Hepatocyte (in vitro differentiated cells): ENCODE results near the gene SYN1. TPM values are rescaled to one million over a fixed set of nuclear protein-coding genes. Genes with fewer than 3 reads are reported as not detected.

ENCODE experiments used
- DNase-seq: peaks from one replicate; pipeline ENCODE4 v3.0.0-alpha.2; 2016; ENCODE audit warnings: low spot score
- H2AFZ ChIP-seq: fragments of 200-600 bp; sonication (generic); 2 replicates; pipeline ENCODE4 v1.6.0; 2016; ENCODE audit warnings: antibody characterized with exemption, mild to moderate bottlenecking
- H3K27ac ChIP-seq: fragments of 200-600 bp; sonication (generic); 2 replicates; pipeline ENCODE4 v1.5.1; 2016; ENCODE audit warnings: mild to moderate bottlenecking
- H3K27me3 ChIP-seq: fragments of 200-600 bp; sonication (generic); 2 replicates; pipeline ENCODE4 v1.6.1; 2016
- H3K36me3 ChIP-seq: fragments of 200-600 bp; sonication (generic); replicated peaks from 2 replicates; pipeline ENCODE4 v1.5.1; 2016; ENCODE audit warnings: low read depth; ENCODE audit not compliant: insufficient read depth
- H3K4me1 ChIP-seq: fragments of 200-600 bp; sonication (generic); 2 replicates; pipeline ENCODE4 v1.5.1; 2016; ENCODE audit warnings: mild to moderate bottlenecking, moderate library complexity; ENCODE audit not compliant: insufficient read depth
- H3K4me2 ChIP-seq: fragments of 200-600 bp; sonication (generic); 2 replicates; pipeline ENCODE4 v1.6.0; 2016
- H3K4me3 ChIP-seq: fragments of 200-600 bp; sonication (generic); 2 replicates; pipeline ENCODE4 v1.5.1; 2016; ENCODE audit warnings: mild to moderate bottlenecking
- H3K79me2 ChIP-seq: fragments of 200-600 bp; sonication (generic); 2 replicates; pipeline ENCODE4 v1.6.0; 2017; ENCODE audit warnings: mild to moderate bottlenecking
- H3K9me2 ChIP-seq: fragments of 200-600 bp; sonication (generic); replicated peaks from 2 replicates; pipeline ENCODE4 v1.6.0; 2017; ENCODE audit warnings: mild to moderate bottlenecking; ENCODE audit not compliant: insufficient read depth
- H3K9me3 ChIP-seq: fragments of 200-600 bp; sonication (generic); 2 replicates; pipeline ENCODE4 v1.5.1; 2016; ENCODE audit warnings: low read depth, mild to moderate bottlenecking
- H4K20me1 ChIP-seq: fragments of 200-600 bp; sonication (generic); 2 replicates; pipeline ENCODE4 v1.6.0; 2016; ENCODE audit warnings: mild to moderate bottlenecking; ENCODE audit not compliant: insufficient read depth, poor library complexity, severe bottlenecking
- CTCF ChIP-seq: fragments of 200-600 bp; sonication (generic); IDR thresholded peaks from 2 replicates; pipeline ENCODE4 v1.5.1; 2016; ENCODE audit warnings: antibody characterized with exemption, mild to moderate bottlenecking; ENCODE audit not compliant: poor library complexity
- EZH2 ChIP-seq: fragments of 200-600 bp; sonication (generic); IDR thresholded peaks from 2 replicates; pipeline ENCODE4 v1.6.1; 2016; ENCODE audit warnings: antibody characterized with exemption, mild to moderate bottlenecking, borderline replicate concordance
- EZH2phosphoT487 ChIP-seq: fragments of 200-600 bp; sonication (generic); IDR thresholded peaks from one replicate; pipeline ENCODE4 v1.6.1; 2018; ENCODE audit warnings: antibody characterized with exemption, mild to moderate bottlenecking, low read depth, moderate library complexity; ENCODE audit not compliant: unreplicated experiment, severe bottlenecking
- WGBS: methylation state at CpG from one replicate; pipeline ENCODE4 v1.1.6; 2016; ENCODE audit warnings: low lambda C conversion rate; ENCODE audit errors: missing lambda C conversion rate; 5-methylcytosine and 5-hydroxymethylcytosine counted together
- polyA plus RNA-seq: library from polyadenylated mRNA; unstranded; fragments of >200 nt; fragmentation: Nextera tagmentation; extraction: Ambion mirVana; gene quantifications from 2 replicates; pipeline ENCODE4 v1.2.1, GENCODE V29; 2016
- total RNA-seq: library from RNA; depleted of rRNA; stranded (reverse); fragments of >200 nt; gene quantifications from 2 replicates; pipeline ENCODE4 v1.2.3, GENCODE V29; 2014

Gene SYN1
- total and polyA plus RNA-seq, 2 experiments from 2014 or later = 0.43 to 3.7 TPM

GRCh38 chrX:47590984-47591383, 28.7 kb downstream of the SYN1 start:
- Histone ChIP-seq H3K79me2 (no peaks in the 10 kb centered on the region), H2AFZ (no peak overlapping the region), H3K4me2 (no peak overlapping the region), H3K27ac (no peak overlapping the region), H3K4me3 (no peak overlapping the region), H4K20me1 (no peaks in the 10 kb centered on the region), H3K9me3 (no peaks in the 10 kb centered on the region), H3K9me2 (no peaks in the 10 kb centered on the region), H3K4me1 (peaks cover 3% of the 10 kb centered on the region), H3K36me3 (no peaks in the 10 kb centered on the region), H3K27me3 (no peaks in the 10 kb centered on the region)
- no peak for DNase-seq
- WGBS = 79% methylated on average over 5 of the region's 5 CpGs
- TF ChIP-seq EZH2phosphoT487 = no peak
- TF ChIP-seq CTCF = no peak
- TF ChIP-seq EZH2 = no peak

- Histone ChIP-seq H3K4me1 (no peaks in the 10 kb centered on the region), H3K36me3 (no peaks in the 10 kb centered on the region), H4K20me1 (no peaks in the 10 kb centered on the region), H3K4me3 (no peak overlapping the region), H3K4me2 (no peak overlapping the region), H3K27ac (no peak overlapping the region), H2AFZ (no peak overlapping the region), H3K79me2 (no peaks in the 10 kb centered on the region), H3K9me2 (no peaks in the 10 kb centered on the region), H3K27me3 (no peaks in the 10 kb centered on the region), H3K9me3 (no peaks in the 10 kb centered on the region)
- peak; percentile 13 for DNase-seq
- WGBS = 73% methylated on average over 16 of the region's 16 CpGs
- TF ChIP-seq CTCF (no peak), EZH2phosphoT487 (no peak), EZH2 (no peak)
Measured at GRCh38 chrX:47587906-47588735, 31.5 kb downstream of the SYN1 start.

- Histone ChIP-seq H4K20me1 (no peaks in the 10 kb centered on the region), H3K9me2 (no peaks in the 10 kb centered on the region), H3K27ac (no peak overlapping the region), H3K4me3 (no peak overlapping the region), H2AFZ (no peak overlapping the region), H3K27me3 (no peaks in the 10 kb centered on the region), H3K4me1 (no peaks in the 10 kb centered on the region), H3K4me2 (no peak overlapping the region), H3K36me3 (no peaks in the 10 kb centered on the region), H3K9me3 (no peaks in the 10 kb centered on the region), H3K79me2 (no peaks in the 10 kb centered on the region)
- whole genome bisulfite sequencing = 56% methylated on average over 4 of the region's 4 CpGs
- no peak for DNase-seq
- TF ChIP-seq EZH2 (no peak), CTCF (no peak), EZH2phosphoT487 (no peak)
Measured at GRCh38 chrX:47587091-47587891, 32.4 kb downstream of the SYN1 start.
